NCI-H187 treated with DMSO at 0.1 percent for 48 hours (cell line): ENCODE measurements around the gene GLP2R.
"Not testable (repeated sequence)": the region's sequence is repeated elsewhere in the genome, so short reads cannot be mapped to it uniquely, and the experiment has no call there.

Experiments
- DNase-seq: peaks from one replicate; lab custom pipeline; 2025; lab: John Stamatoyannopoulos, UW

The GLP2R gene

GRCh38 chr17:9899280-9900043 is 73.7 kb downstream of the GLP2R start:
- no peak for DNase-seq

DNA sequence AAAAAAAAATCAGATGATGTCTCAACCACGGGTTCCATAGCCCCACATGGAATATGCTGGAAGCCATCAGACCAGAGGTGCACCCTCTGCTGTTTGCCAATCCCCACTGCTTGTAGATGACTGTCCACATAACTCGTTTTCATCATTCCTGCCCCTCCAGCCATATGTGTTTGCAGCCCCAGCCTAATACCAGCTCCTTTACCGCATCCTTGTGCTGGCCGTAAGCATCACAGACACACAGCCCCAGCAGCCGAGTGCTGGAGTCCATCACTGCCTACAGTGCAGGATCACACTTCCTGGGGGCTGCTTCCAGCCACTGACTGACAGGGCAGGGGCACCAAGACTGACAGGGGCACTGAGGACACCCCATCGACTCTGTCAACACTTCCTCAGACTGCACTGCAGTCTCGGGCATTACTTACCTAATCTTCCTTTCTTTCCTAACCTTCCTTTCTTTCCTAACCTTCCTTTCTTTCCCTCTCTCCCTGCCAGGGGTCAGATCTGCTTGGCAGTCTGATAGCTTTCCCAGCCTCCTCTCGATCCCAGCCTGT is 74.4 kb downstream of the GLP2R start:
- no peak for DNase-seq

DNA sequence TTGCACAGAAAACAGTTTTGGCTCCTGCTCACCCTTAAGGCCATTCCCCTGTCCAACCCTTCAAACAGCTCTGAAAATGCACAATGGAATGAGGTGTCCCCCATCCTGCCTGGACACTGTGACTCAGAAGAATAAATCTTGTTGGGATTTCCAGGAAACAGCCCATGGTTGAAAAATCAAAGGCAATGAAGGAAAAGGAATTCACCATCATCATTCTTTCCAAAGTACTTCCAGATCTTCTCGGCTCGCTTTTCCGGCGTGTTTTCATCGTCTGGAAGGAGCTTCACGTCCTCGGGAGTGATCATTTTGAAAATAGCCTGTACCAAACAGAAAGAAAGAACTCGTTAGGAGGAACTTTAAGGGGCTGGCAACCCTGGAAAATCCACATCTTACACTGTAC is 75.1 kb downstream of the GLP2R start:
- DNase-seq, result no peak

DNA sequence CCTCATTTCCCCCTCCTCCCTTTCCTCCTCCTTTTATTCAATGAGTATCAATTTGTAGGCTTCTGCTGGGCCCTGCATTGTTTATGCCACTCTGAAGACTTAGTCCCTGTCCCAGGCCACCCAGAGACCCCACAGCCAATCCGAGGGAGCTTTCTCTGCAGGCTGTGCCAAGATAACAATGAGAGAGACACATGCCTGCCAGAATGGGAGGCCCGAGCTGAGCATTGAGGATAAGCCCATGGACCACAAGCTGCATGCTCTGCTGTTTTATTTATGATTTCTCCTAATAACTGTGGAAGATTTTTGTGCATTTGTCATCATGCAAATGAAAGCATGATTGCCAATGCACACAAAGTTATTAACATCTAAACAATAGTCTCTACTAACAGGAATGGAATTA is 76.4 kb downstream of the GLP2R start:
- no peak for DNase-seq

DNA sequence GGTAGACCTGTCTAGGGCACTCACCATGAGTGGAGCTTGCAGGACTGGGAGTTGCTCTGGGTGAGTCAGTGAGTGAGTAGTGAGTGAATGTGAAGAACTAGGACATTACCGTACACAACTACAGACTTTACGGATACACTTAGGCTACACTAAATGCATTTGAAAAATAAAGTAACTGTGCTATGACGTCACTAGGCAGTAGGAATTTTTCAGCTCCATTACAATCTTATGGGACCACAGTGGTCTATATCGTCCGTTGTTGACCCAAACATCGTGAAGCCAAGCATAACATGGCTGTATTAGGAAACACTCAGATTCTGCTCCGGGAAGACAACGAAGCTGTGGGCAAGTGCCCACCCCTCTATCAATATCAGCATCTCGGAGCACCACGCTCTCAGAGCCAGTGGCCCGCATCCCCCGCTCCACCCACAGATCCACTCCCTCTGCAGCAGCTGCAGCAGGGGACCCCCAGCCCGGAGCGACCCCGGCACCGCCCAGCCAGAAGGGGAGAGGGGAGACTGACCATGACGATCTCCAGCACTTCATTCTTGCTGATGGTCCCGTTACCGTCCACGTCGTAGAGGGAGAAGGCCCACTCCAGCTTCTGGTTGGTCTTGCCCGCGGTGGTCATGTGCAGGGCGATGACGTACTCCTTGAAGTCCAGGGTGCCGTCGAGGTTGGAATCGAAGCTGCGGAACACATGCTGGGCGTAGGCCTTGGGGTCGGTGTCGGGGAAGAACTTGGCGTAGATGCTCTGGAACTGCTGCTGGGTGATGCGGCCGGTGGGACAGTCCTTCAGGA is 78.8 kb downstream of the GLP2R start:
- no peak for DNase-seq

DNA sequence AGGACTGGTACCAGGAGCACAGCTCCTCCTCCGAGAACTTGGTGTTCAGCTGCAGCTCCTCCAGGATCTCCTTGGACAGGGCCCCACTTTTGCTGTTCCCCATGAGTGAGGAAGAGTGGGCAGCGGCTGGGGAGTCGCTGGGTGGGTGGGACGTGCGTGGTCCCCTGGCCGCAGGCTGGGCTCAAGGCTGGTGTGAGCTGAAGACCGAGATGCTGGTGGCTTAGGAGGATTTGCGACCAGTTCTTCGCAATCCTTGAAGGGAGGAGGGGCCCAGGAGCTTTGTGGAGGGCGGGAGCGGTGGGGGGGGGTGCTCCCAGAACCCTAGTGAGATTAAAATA is 79.3 kb downstream of the GLP2R start, which contains the start of gene RCVRN:
Gene RCVRN (minus strand): TSS at position 194 of the 338 bp plus-strand sequence. CDS start 91 bp downstream, at position 103.
- DNase-seq, result no peak

DNA sequence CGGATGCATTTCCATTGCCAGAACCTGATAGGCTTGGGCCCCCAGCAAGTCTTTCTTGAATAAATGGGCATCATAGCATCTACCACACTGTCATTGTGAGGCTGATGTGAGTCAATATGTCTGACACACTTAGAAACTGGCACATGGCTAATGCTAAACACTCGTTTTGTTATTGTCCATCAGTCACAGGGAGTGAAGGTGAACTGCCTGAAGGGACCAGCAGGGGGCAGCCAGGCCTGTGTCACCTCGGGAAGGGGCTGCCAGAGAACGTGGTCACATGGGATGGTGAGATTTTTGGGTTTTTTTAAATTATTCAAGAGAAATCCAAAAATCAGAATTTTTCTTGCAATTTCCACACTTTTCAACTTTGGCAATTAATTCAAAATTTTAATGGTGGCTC is 80.2 kb downstream of the GLP2R start:
- DNase-seq, result no peak

DNA sequence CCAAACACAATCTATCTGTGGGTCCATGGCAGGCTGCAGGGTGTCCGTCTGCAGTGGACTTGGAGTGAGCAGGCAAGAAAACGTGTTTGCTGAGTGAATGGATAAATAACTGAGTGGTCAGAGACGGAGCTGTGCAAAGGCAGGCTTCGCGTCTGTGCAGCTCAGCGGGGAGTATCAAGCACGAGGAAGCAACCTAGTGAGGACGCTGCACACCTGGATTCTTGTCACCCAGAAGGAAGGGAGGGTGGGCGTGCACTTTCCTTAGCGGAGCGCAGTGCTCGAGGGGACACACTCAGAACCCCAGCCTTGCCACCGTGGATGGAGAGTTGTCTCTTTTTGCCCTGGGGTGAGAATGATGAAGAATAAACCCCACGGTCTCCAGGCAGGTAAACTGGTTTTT is 80.9 kb downstream of the GLP2R start:
- no peak for DNase-seq

- no peak for DNase-seq
Observed at GRCh38 chr17:9907131-9907530, 81.4 kb downstream of the GLP2R start.

DNA sequence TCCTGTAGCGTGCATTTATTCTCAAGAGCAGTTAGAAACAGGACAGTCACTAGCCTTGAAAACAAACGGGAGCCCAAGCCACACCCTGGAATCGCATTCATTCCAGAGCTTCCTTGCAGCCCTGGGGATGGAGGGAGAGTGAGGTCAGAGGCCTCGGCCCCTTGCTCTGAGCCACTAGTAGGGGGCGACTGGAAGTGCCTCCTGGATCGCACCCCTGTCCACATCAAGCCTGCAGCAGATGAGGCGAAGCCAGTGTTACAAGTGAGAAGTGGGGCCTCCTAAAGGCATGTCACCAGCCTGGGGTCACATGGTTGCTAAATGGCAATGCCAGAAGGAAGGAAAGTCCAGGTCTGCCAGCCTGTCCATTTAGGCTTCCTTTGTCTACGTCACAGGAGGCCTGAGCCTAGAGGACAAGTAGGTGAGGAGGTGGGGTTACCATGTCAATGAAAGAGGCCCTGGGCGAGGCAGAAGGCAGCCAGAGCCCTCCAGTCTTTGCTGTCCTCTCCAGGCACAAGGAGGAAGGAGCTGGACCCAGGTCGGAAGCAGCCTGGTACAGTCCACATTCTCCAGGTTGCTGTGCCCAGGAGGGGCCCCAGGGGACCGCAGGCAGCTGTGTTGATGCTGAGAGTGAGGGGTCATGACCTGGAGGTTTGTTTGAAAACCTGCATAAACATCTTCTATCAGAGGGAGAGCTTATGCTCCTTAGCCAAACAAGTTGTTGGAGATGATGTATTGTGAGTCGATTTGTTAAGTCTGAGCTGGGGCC is 82.3 kb downstream of the GLP2R start:
- DNase-seq, result no peak

- no peak for DNase-seq
Observed at GRCh38 chr17:9908649-9909042, 82.9 kb downstream of the GLP2R start.

DNA sequence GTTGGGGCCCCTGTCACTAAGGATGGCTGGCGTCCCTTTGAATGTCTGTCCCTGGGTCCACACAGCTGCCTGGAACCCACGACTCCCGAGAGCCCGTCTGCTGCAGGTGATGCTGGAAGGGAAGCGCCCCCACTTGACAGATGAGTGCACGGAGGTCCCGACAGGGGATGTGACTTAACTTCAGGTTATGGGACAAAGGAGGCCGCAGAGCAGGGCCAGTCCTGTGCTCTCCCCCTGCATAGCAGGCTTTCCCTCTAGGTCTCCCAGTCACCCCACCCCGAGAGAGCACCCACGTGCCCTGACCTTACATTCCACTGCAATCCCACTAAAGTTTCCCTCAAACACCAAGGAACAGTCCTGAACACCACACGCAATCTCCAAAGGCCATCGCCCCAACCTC is 85.4 kb downstream of the GLP2R start:
- no peak for DNase-seq

DNA sequence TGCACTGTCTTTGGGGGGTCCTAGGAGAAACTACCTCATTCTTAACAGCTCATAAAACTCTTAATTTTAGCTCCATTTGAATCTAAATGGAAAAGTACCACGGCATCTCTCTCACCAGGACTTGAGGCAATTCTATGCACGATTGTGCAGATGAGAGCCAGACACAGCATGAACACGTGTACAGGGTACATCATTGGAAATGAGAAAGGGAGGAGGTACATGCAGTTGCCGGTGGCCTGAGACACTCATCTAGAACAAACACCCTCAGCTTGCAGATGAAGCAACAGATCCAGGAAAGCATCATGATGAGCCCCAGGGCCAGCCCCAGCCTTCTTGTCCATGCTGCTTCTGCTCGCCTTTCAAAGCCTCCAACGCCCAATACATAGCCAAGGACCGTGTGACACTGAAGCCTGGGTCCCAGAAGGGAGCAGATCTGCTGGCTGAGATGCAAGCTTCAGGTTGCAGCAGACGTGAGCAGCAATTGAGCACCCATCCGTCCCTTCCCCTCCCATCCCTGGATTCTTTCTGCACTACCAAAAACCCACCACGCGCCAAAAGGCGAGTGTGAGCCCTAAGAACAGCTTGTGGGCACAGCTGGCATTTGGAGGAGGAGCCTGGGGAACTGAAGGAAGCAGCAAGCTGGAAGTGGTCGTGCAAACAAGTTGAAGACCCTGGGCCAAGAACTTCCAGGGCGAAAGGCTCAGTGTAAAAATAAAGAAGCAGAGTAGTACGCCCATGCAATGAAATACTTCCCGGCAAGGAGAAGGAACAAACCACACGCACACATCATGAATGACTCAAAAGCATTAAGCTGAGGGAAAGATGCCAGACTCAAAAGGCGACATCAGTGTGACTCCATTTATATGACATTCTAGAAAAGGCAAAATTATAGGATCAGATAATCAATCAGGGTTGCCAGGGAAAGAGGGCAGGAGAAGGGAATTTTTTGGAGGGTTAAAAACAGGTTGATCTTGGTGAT is 86.7 kb downstream of the GLP2R start:
- no peak for DNase-seq

- no peak for DNase-seq
Observed at GRCh38 chr17:9913476-9913875, 87.8 kb downstream of the GLP2R start.

DNA sequence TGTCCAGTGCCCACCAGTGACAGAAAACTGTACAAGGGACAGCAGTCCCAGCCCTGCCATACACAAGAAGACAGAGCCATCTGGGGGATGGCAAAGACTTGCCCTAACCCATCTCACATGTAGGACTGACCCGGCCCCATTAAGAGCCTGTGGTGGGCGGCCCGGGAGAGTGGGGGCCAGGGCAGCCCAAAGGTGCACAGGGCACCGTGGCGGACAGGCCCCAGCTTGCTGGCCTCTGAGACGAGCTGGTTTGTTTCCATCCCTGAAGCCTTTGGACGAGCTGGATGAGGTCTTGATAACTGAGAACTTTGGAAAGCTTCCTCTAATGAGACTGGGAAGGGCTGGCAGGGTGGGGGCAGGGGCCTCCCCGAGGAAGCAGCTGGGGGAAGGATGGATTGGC is 90.4 kb downstream of the GLP2R start:
- no peak for DNase-seq

GRCh38 chr17:9917131-9917530 is 91.4 kb downstream of the GLP2R start:
- DNase-seq, result no peak

- DNase-seq, result no peak
Observed at GRCh38 chr17:9917801-9918200, 92.1 kb downstream of the GLP2R start.

DNA sequence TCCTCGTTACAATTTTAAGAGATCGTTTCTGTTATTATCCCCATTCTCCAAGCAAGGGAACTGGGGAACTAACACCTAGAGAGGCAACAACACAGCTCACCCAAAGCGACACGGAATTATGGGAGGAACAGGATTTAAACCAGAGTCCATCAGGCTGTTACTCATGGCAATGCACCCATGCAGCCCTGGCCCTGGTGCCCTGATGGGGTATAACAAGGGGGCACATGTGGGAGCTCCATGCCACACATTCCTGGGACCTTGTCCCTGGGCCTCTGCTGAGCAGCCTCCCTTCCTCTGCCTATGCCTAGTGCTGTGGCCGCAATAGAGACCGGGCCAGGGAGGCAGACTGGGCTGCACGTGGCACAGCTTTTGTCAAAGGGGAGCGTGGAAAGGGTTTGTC is 92.6 kb downstream of the GLP2R start:
- no peak for DNase-seq

- no peak for DNase-seq
Observed at GRCh38 chr17:9918804-9919352, 93.2 kb downstream of the GLP2R start.

DNA sequence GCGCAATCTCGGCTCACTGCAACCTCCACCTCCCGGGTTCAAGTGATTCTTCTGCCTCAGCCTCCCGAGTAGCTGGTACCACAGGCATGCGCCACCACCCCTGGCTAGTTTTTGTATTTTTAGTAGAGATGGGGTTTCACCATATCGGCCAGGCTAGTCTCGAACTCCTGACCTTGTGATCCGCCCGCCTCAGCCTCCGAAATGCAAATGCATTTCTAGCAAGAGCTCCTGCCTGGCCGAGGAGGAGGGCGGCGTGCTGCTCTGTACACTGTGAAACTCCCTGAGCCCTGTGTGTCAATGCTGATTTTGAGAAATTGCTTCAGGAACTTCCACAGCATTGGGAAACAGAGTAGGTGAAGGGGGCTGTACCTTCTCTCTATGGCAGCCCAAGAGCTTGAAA is 95.5 kb downstream of the GLP2R start:
- DNase-seq, result not testable (repeated sequence)
